ENCODE data around the gene TMBIM6.
"Not testable (repeated sequence)": the region's sequence is repeated elsewhere in the genome, so short reads cannot be mapped to it uniquely, and the experiment has no call there.

Gene TMBIM6

GRCh38 chr12:49777800-49778748 lies 36.7 kb downstream of the TMBIM6 start:
- DNase-seq, result peak; percentile 44

- no peak for DNase-seq
These were observed 38.2 kb downstream of the TMBIM6 start for GRCh38 chr12:49779581-49779980.

DNA sequence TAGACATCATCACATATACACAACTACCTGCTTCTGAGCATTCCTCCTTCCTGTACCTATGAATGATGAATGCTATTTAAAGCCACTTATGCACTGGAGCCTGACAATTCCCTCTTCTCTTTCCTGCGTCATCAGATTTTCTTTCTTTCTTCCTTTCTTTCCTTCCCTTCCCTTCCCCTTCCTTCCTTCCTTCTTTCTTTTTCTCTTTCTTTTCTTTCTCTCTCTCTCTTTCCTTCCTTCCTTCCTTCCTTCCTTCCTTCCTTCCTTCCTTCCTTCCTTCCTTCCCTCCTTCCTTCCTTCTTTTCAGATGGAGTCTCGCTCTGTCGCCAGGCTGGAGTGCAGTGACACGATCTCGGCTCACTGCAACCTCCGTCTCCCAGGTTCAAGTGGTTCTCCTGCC lies 39.6 kb downstream of the TMBIM6 start:
- not testable (repeated sequence) for DNase-seq

DNA sequence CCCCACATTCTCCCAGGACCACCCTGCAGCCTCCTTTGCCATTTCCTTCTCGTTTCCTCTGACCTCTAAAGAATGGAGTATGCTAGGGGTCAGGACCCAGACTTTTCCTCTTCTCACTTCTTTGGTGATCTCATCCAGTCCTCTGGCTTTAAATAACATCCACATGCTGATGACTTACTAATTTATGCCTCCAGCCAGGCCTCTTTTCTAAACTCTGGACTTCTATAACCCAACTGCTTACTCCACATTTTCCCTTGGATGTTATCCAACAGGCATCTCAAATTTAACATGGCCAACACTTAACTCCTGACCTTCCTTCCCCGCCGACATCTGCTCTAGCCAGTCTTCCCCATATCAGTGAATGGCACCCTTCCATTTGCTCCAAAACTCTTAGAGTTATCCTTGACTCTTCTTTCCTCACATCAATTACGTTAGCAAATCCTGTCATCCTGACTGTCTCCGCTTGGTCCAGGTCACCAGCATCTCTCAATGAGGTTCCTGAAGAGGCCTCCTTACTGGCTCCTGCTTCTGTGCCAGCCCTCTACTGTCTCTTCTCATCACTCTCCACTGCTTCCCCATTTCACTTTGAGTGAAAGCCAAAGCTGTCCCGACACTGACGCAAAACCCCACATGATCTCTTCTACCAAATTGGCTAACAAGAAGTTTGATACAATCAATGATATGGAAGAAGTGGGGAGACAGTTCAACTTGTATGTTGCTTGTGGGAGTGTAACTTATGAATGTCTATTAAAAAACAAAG lies 42.7 kb downstream of the TMBIM6 start:
- no peak for DNase-seq

DNA sequence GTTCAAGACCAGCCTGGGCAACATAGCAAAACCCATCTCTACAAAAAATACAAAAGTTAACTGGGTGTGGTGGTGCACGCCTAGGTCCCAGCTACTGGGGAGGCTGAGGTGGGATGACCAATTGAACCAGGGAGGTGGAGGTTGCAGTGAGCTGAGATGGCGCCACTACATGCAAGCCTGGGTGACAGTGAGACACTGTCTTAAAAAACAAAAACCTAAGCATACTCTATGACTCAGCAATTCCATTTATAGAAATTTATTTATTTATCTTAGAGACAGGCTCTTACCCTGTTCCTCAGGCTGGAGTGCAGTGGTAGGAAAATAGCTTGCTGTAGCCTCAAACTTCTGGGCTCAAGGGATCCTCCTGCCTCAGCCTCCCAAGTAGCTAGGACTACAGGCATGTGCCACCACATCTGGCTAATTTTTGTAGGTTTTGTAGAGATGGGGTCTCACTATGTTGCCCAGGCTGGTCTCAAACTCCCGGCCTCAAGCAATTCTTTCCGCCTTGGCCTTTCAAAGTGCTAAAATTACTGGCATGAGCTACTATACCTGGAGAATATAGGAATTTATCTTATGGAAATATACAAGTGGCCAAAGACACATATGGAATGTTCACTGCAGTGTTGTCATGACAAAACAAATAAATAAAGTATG lies 43.5 kb downstream of the TMBIM6 start:
- DNase-seq, result no peak

- no peak for DNase-seq
These were observed 46.3 kb downstream of the TMBIM6 start for GRCh38 chr12:49787672-49788071.

- no peak for DNase-seq
These were observed 48.6 kb downstream of the TMBIM6 start for GRCh38 chr12:49789992-49790391.

DNA sequence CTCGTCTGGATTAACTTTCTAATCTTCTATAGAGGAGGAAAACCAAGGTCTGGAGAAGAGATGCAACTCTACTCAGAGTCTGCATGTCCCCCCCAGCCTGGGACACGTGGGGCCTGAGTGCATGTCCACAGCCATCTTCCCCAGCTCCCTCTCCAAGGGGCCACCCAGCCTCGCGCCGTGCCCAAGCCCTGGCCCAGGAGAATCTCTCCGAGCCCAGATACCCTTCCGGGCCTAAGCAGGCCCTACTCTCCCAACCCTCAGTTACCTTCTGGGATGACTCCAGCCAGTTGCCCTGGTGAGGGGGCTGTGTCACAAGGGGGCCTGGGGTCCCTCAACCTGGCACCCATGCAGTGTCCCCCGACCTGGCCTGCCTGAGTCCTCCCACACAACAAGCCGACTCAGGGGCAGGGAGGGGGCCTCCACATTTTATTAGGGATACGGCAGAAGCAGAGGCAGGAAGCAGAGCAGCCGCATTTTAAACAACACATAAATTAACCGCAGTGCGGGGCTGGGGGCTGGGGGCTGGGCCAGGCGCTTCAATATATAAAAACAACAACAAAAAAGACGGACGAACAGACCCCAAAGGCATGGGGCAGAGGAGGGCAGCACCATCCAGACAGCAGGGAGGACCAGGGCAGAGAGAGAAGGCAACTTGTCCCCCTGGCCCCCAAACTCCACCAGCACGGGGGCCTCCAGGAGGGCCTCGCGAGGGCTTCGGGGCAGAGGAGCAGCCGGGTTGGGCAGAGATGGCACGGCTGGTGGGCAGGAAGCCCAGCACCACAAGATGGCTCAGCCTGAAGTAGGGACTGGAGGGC lies 49.6 kb downstream of the TMBIM6 start:
- no peak for DNase-seq

GRCh38 chr12:49791700-49792099 lies 50.3 kb downstream of the TMBIM6 start:
- no peak for DNase-seq

GRCh38 chr12:49792181-49792970 lies 51.0 kb downstream of the TMBIM6 start:
- no peak for DNase-seq

DNA sequence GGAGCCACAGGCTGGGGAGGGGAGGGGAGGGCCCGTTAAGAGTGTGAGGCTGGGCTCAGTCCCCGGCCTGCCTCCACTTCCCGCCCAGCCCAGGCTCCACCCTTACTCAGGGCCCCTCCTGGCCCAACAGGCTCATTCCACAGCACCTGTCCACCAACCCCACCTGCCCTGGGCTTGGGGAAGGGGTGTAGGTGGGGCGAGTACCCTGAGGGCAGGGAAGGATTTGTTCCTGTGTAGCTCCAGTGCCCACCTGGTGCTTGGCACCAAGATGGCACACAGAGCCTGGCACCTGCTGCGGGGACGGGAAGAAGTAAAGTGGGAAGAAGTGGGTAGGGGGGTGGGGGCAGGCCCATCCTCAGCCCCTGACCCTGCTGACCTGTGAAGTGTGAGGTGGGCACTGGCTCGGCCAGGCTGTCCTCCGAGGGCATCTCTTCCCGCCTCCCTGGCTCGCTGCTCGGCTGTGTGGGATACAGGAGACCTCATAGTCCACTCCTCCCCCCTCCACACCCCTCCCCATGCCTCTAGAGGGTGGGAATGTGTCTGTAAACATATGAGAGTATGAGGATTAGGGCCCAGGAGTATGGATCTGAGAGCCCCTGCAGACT lies 51.7 kb downstream of the TMBIM6 start:
- no peak for DNase-seq

- DNase-seq, result no peak
These were observed 52.3 kb downstream of the TMBIM6 start for GRCh38 chr12:49793620-49794019.

GRCh38 chr12:49794021-49794420 lies 52.7 kb downstream of the TMBIM6 start:
- DNase-seq, result no peak

GRCh38 chr12:49794811-49795653 lies 53.7 kb downstream of the TMBIM6 start:
- DNase-seq, result no peak

DNA sequence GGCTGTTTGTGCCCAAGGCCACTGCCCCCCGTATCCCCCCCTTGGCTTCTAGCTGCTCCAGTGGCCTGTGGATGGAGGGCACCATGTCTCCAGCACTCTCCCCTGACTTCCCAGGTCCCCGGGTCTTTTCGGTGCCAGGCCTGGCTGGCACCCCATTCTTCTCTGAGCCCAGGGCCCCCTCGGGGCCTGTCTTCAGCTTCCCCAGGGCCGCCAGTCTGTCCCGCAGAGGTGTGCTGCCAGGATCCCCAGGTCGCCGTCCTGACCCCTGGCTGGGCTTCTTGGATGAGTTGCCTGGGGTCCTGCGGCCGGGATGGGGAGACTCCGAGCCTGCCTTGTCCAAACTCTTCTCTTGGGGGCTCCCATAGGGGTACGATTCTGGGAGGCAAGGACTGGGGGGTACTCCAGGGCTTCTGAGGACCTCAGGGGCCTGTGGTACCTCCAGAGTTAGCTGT lies 54.3 kb downstream of the TMBIM6 start:
- DNase-seq, result no peak

- no peak for DNase-seq
These were observed 54.8 kb downstream of the TMBIM6 start for GRCh38 chr12:49796155-49796554.

- no peak for DNase-seq
These were observed 55.5 kb downstream of the TMBIM6 start for GRCh38 chr12:49796606-49797448.

DNA sequence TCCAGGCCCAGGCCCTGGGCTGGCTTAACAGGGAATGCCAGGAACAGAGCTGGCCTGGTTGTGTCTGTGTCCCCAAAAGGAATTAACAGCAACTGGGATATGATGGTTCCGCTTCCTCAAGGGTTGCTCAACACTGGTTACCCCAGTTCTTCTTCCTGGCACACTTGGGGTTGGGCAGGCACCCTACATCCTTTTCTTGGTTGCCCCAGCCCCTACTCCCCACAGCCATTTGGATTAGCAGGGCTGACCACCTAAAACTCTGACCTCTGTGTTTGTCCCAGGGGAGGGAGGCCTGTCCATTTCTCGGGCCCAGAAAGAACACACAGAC lies 56.1 kb downstream of the TMBIM6 start:
- DNase-seq, result no peak

- no peak for DNase-seq
These were observed 56.9 kb downstream of the TMBIM6 start for GRCh38 chr12:49798248-49798647.
